H1 (cell line): ENCODE results near the gene HECTD4. TPM values are rescaled to one million over a fixed set of nuclear protein-coding genes. Genes with fewer than 3 reads are reported as not detected.

Experiments
- BACH1 ChIP-seq: IDR thresholded peaks from 2 replicates; pipeline ENCODE4 v1.6.1; 2012; ENCODE audit warnings: low read length, improper control_type of control experiment
- CHD7 ChIP-seq: fragments of 300-600 bp; sonication (generic); IDR thresholded peaks from 2 replicates; pipeline ENCODE4 v1.7.1; 2012; ENCODE audit warnings: low read length, moderate library complexity, mild to moderate bottlenecking, inconsistent platforms; ENCODE audit not compliant: insufficient replicate concordance
- GABPA ChIP-seq: IDR thresholded peaks from 2 replicates; pipeline ENCODE4 v1.6.1; 2011; ENCODE audit warnings: mild to moderate bottlenecking, low read length, moderate library complexity, borderline replicate concordance; ENCODE audit not compliant: insufficient read depth
- TEAD4 ChIP-seq: IDR thresholded peaks from 2 replicates; pipeline ENCODE4 v1.6.1; 2012; ENCODE audit warnings: low read depth, low read length, inconsistent platforms, mixed read lengths
- polyA plus RNA-seq, 7 experiments: library from polyadenylated mRNA; depleted of rRNA in 3 of 7; stranded (reverse) in 5 of 7; unstranded in 2 of 7; fragments of >200 nt in 5 of 7; fragments of 200-250 nt in 2 of 7; gene quantifications; 1 replicate in 5 of 7; 2 replicates in 1 of 7; 4 replicates in 1 of 7; pipeline versions ENCODE4 v1.2.1 to v1.2.3, GENCODE V29; 2011 to 2013; ENCODE audit warnings: missing spikeins in 2 of 7, mixed read lengths in 2 of 7
- total RNA-seq: library from RNA; stranded (reverse); fragmentation: NEBNext Ultra II Directional; extraction: Animal tissue kit (Norgen Biotek cat#: 25700); gene quantifications from 2 replicates; pipeline ENCODE4 v1.2.1, GENCODE V29; 2021

Gene HECTD4
- total and polyA plus RNA-seq, 2 of the 8 experiments (the other 6 are each of a cell fraction or from before 2014, with no cell fraction given): 6.5 to 33.7 TPM

- TF ChIP-seq CHD7 (no peak), BACH1 (no peak), TEAD4 (no peak), GABPA (no peak)
Observed at GRCh38 chr12:112111931-112112330, 270.3 kb downstream of the HECTD4 start (continued).
